CD14-positive monocyte (primary cell): ENCODE data around the gene VIPR1. TPM values are rescaled to one million over a fixed set of nuclear protein-coding genes. Genes with fewer than 3 reads are reported as not detected.

Experiments used
- DNase-seq, 3 donors: peaks; one replicate each; pipeline ENCODE4 v3.0.0-alpha.2; 2011 to 2022
- H2AFZ ChIP-seq: 2 replicates; pipeline ENCODE4 v1.6.0; 2012; ENCODE audit warnings: mild to moderate bottlenecking, low read depth, low read length, inconsistent platforms; ENCODE audit not compliant: insufficient read depth, poor library complexity, severe bottlenecking
- H3K27ac ChIP-seq, 2 donors: 1 replicate in 1 of 2; 2 replicates in 1 of 2; pipeline ENCODE4 v1.5.1; 2012 to 2013; ENCODE audit warnings: low read length in 2 of 2, control low read depth in 1 of 2, inconsistent platforms in 1 of 2, low read depth in 1 of 2, mild to moderate bottlenecking in 1 of 2
- H3K27me3 ChIP-seq, 2 donors: one replicate each; pipeline versions ENCODE4 v1.6.0 to v1.6.1; 2011 to 2013; ENCODE audit warnings: low read length in 2 of 2; ENCODE audit not compliant: control insufficient read depth in 2 of 2, insufficient read depth in 2 of 2
- H3K36me3 ChIP-seq, 2 donors: replicated peaks in 1 of 2; 1 replicate in 1 of 2; 2 replicates in 1 of 2; pipeline versions ENCODE4 v1.5.1 to v1.6.1; 2012 to 2013; ENCODE audit warnings: low read length in 2 of 2, control low read depth in 1 of 2, inconsistent platforms in 1 of 2, mild to moderate bottlenecking in 1 of 2; ENCODE audit not compliant: insufficient read depth in 2 of 2, control insufficient read depth in 1 of 2
- H3K4me1 ChIP-seq, 2 donors: 1 replicate in 1 of 2; 2 replicates in 1 of 2; pipeline versions ENCODE4 v1.5.1 to v1.6.1; 2012 to 2013; ENCODE audit warnings: low read length in 2 of 2, control low read depth in 1 of 2, inconsistent platforms in 1 of 2, mild to moderate bottlenecking in 1 of 2, moderate library complexity in 1 of 2; ENCODE audit not compliant: insufficient read depth in 2 of 2, control insufficient read depth in 1 of 2
- H3K4me2 ChIP-seq: replicated peaks from 2 replicates; pipeline ENCODE3; 2012; ENCODE audit warnings: low read length, moderate library complexity, mild to moderate bottlenecking; ENCODE audit not compliant: poor library complexity, severe bottlenecking; ENCODE audit errors: extremely low read depth
- H3K4me3 ChIP-seq, 3 experiments: fragments of 200-600 bp in 1 of 3; sonication (generic) in 1 of 3; replicated peaks in 1 of 3; 1 replicate in 2 of 3; 2 replicates in 1 of 3; pipeline ENCODE4 v1.5.1; 2011 to 2013; ENCODE audit warnings: low read length in 3 of 3, mild to moderate bottlenecking in 3 of 3, control low read depth in 2 of 3, low read depth in 2 of 3, inconsistent platforms in 1 of 3, moderate library complexity in 1 of 3
- H3K79me2 ChIP-seq: 2 replicates; pipeline ENCODE4 v1.6.0; 2012; ENCODE audit warnings: mild to moderate bottlenecking, control low read depth, inconsistent platforms, low read length, moderate library complexity; ENCODE audit not compliant: insufficient read depth
- H3K9ac ChIP-seq: 2 replicates; pipeline ENCODE4 v1.6.0; 2017; ENCODE audit warnings: low read length, mild to moderate bottlenecking; ENCODE audit not compliant: insufficient read depth, poor library complexity, severe bottlenecking
- H3K9me3 ChIP-seq, 2 donors: replicated peaks in 1 of 2; 1 replicate in 1 of 2; 2 replicates in 1 of 2; pipeline versions ENCODE4 v1.5.1 to v1.6.1; 2012 to 2013; ENCODE audit warnings: low read length in 2 of 2, control low read depth in 1 of 2; ENCODE audit not compliant: control insufficient read depth in 1 of 2, insufficient read depth in 1 of 2
- H4K20me1 ChIP-seq: 2 replicates; pipeline ENCODE4 v1.6.0; 2012; ENCODE audit warnings: mild to moderate bottlenecking, low read length, control low read depth, moderate library complexity; ENCODE audit not compliant: insufficient read depth
- H3K27ac Mint-ChIP-seq, 7 donors: one replicate each; pipeline ENCODE4 v1.8.0; 2020; ENCODE audit warnings: mild to moderate bottlenecking in 7 of 7, mixed read lengths in 7 of 7, moderate library complexity in 6 of 7, inconsistent platforms in 2 of 7
- H3K27me3 Mint-ChIP-seq, 3 donors: one replicate each; pipeline ENCODE4 v1.8.0; 2021 to 2022; ENCODE audit warnings: low read depth in 3 of 3, mild to moderate bottlenecking in 3 of 3, mixed read lengths in 3 of 3, moderate library complexity in 3 of 3, inconsistent platforms in 1 of 3
- H3K36me3 Mint-ChIP-seq, 2 donors: one replicate each; pipeline ENCODE4 v1.8.0; 2020; ENCODE audit warnings: mixed read lengths in 2 of 2, inconsistent platforms in 1 of 2, mild to moderate bottlenecking in 1 of 2
- H3K4me1 Mint-ChIP-seq: one replicate; pipeline ENCODE4 v1.8.0; 2020; ENCODE audit warnings: mild to moderate bottlenecking, mixed read lengths
- H3K4me3 Mint-ChIP-seq, 2 donors: one replicate each; pipeline ENCODE4 v1.8.0; 2020; ENCODE audit warnings: mild to moderate bottlenecking in 2 of 2, mixed read lengths in 2 of 2, moderate library complexity in 1 of 2
- H3K9me3 Mint-ChIP-seq, 7 donors: one replicate each; pipeline ENCODE4 v1.8.0; 2020 to 2022; ENCODE audit warnings: mixed read lengths in 7 of 7, mild to moderate bottlenecking in 6 of 7, moderate library complexity in 6 of 7, inconsistent platforms in 2 of 7
- WGBS: methylation state at CpG from one replicate; pipeline ENCODE4 v1.1.5; 2013; ENCODE audit warnings: missing lambda C conversion rate; ENCODE audit not compliant: insufficient coverage; 5-methylcytosine and 5-hydroxymethylcytosine counted together
- intact Hi-C, 2 donors: fragments of 100-400 bp; cut with micrococcal nuclease; formaldehyde crosslinking; loops; one replicate each; pipeline versions ENCODE4 v1.15.0 to v1.15.1; 2023
- polyA plus RNA-seq, 3 donors: library from polyadenylated mRNA; depleted of rRNA in 1 of 3; unstranded in 2 of 3; stranded (reverse) in 1 of 3; fragments of 300-500 nt in 2 of 3; fragments of >200 nt in 1 of 3; fragmentation: Illumina TruSeq in 2 of 3; gene quantifications; 1 replicate in 2 of 3; 2 replicates in 1 of 3; pipeline ENCODE4 v1.2.3, GENCODE V29; 2012 to 2021
- TF ChIP-seq, protein P1 (sequence below): fragments of 200-600 bp; IDR thresholded peaks from one replicate; pipeline ENCODE4 v1.8.0; 2022; ENCODE audit warnings: antibody characterized with exemption, mild to moderate bottlenecking

VIPR1 gene
- polyA plus RNA-seq, 3 donors: 15.5 to 80.9 (median 16.0) TPM

DNA sequence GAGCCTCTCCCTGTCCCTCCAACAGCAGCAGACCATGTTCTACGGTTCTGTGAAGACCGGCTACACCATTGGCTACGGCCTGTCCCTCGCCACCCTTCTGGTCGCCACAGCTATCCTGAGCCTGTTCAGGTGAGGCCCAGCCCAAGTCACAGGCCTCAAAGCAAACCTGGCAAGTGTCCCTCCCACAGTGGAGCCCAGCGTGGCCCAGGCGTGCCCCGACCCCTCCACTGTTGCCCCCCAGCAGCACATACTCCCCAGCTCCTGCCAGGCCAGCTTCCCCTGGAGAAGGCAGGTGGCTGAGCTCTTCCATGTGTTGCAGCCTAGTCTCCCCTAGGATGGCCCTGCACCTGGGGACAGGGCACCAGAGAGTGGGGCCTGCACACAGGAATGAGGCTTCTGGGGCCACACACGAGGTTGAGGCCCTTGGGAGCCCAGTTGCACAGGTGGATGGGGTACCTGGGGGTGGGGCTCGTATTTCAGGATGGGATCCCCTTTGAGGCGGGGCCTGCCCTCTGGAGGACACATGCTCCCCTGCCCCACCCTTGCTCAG, 25.0 kb downstream of the VIPR1 start:
- Mint-ChIP-seq H3K27ac (peak overlapping the region; percentile 53 to 89 (median 81)), H3K27me3 (peaks cover 0 to 3% (median 2%) of the 10 kb centered on the region in 3 donors), H3K9me3 (peaks cover 0 to 9% (median 0%) of the 10 kb centered on the region in 7 donors), H3K4me1 (peaks cover 97% of the 10 kb centered on the region), H3K4me3 (no peak overlapping the region), H3K36me3 (peaks cover 37 to 60% of the 10 kb centered on the region in 2 donors)
- Histone ChIP-seq H3K4me2 (no peak overlapping the region), H3K27me3 (no peaks in the 10 kb centered on the region), H3K79me2 (no peaks in the 10 kb centered on the region), H3K36me3 (peaks cover 14 to 30% of the 10 kb centered on the region in 2 donors), H3K9ac (peak overlapping the region; percentile 40), H3K9me3 (no peaks in the 10 kb centered on the region), H2AFZ (no peak overlapping the region), H3K27ac (peak overlapping the region; percentile 13 to 76), H4K20me1 (no peaks in the 10 kb centered on the region), H3K4me1 (peaks cover 91 to 96% of the 10 kb centered on the region in 2 donors), H3K4me3 (no peak overlapping the region)
- DNase-seq: no peak
- WGBS: 80% methylated on average over 9 of the region's 11 CpGs
- TF ChIP-seq, protein P1, sequence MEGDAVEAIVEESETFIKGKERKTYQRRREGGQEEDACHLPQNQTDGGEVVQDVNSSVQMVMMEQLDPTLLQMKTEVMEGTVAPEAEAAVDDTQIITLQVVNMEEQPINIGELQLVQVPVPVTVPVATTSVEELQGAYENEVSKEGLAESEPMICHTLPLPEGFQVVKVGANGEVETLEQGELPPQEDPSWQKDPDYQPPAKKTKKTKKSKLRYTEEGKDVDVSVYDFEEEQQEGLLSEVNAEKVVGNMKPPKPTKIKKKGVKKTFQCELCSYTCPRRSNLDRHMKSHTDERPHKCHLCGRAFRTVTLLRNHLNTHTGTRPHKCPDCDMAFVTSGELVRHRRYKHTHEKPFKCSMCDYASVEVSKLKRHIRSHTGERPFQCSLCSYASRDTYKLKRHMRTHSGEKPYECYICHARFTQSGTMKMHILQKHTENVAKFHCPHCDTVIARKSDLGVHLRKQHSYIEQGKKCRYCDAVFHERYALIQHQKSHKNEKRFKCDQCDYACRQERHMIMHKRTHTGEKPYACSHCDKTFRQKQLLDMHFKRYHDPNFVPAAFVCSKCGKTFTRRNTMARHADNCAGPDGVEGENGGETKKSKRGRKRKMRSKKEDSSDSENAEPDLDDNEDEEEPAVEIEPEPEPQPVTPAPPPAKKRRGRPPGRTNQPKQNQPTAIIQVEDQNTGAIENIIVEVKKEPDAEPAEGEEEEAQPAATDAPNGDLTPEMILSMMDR: no peak
- intact Hi-C loops: no loop called here

DNA sequence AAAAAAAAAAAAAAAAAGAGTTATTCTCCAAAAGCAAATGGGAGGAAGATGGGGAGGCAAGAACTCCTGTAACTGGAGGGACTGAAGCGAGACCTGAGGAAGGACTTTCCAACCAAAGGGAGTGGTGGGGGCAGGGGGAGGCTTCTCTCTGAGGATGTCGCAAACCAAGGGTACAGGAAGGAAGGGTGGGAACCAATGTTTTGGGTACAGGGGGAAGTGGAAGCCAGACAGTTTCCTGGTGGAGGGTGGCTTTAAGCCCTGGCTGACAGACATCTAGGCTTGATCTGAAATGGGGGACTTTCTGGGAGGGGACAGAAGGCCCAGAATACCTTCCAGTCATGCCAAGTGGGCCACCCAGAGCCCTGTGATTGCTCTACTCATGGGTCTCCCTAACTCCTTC, 27.0 kb downstream of the VIPR1 start:
- Histone ChIP-seq H3K4me3 (peak overlapping the region; percentile 6 to 62 (median 17)), H3K36me3 (peaks cover 13 to 25% of the 10 kb centered on the region in 2 donors), H3K9me3 (no peaks in the 10 kb centered on the region), H4K20me1 (no peaks in the 10 kb centered on the region), H3K4me2 (peak overlapping the region; percentile 75), H3K27ac (peak overlapping the region; percentile 71 to 89), H3K27me3 (no peaks in the 10 kb centered on the region), H3K9ac (no peak overlapping the region), H3K4me1 (peaks cover 87 to 93% of the 10 kb centered on the region in 2 donors), H2AFZ (peak overlapping the region; percentile 52), H3K79me2 (no peaks in the 10 kb centered on the region)
- peaks cover 0 to 4% (median 3%) of the 10 kb centered on the region in 3 donors for H3K27me3 Mint-ChIP-seq
- peak; percentile 25 to 71 (median 51) for DNase-seq
- peak overlapping the region; percentile 82 to 94 (median 87) for H3K27ac Mint-ChIP-seq
- WGBS: 0% methylated on average over 2 of the region's 2 CpGs
- H3K4me3 Mint-ChIP-seq: peak overlapping the region; percentile 53 to 85
- TF ChIP-seq, protein P1: no peak
- intact Hi-C loops: no loop called here
- H3K9me3 Mint-ChIP-seq: peaks cover 0 to 7% (median 0%) of the 10 kb centered on the region in 7 donors
- H3K36me3 Mint-ChIP-seq: peaks cover 36 to 62% of the 10 kb centered on the region in 2 donors
- H3K4me1 Mint-ChIP-seq: peaks cover 99% of the 10 kb centered on the region
